ENCODE results near the gene TENM4. TPM values are rescaled to one million over a fixed set of nuclear protein-coding genes. Genes with fewer than 3 reads are reported as not detected.
"Not testable (repeated sequence)": the region's sequence is repeated elsewhere in the genome, so short reads cannot be mapped to it uniquely, and the experiment has no call there.

TENM4 gene
- total RNA-seq, 1 donor from 2014 or later = 2.9 TPM

DNA sequence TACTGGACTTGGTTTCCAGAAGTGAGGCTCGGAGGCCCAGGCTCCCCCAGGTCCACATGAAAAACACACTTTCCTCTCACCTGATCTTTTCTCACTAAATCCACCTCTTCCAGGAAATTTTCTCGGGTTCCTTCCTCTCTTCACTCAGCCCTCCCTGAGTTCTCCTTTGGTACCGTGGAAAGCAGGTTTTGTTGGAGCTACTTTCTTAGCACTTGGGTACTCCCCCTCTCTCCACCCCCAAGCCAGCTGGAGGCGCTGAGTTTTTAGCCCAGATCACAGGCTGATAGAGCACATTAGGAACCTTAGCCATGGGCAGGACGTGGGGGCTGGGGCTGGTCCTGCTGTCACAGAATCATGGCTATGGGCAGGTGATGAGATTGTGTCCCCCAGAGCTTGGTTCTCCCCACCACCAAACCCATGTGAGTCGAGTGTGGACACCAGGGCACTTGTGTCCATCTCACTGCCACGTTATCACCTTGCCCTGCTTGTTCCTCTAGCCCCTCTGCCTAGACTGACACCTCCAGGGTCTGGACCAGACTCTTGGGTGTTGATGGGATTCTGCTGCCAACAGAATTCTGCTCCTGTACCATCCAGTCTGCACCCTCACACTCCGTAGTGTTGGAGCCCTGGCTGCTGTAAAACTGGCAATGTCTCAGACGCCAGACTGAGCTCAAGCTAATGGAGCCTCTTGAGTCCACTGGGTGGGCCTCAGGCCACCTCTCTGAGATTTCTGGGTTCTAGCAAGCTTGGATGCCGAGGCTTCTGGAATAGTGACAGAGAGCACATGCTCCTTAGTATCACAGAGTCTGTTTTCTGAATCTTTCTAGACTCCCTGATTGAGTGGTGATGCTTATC is 791.2 kb downstream of the TENM4 start:
- DNase-seq = no peak

DNA sequence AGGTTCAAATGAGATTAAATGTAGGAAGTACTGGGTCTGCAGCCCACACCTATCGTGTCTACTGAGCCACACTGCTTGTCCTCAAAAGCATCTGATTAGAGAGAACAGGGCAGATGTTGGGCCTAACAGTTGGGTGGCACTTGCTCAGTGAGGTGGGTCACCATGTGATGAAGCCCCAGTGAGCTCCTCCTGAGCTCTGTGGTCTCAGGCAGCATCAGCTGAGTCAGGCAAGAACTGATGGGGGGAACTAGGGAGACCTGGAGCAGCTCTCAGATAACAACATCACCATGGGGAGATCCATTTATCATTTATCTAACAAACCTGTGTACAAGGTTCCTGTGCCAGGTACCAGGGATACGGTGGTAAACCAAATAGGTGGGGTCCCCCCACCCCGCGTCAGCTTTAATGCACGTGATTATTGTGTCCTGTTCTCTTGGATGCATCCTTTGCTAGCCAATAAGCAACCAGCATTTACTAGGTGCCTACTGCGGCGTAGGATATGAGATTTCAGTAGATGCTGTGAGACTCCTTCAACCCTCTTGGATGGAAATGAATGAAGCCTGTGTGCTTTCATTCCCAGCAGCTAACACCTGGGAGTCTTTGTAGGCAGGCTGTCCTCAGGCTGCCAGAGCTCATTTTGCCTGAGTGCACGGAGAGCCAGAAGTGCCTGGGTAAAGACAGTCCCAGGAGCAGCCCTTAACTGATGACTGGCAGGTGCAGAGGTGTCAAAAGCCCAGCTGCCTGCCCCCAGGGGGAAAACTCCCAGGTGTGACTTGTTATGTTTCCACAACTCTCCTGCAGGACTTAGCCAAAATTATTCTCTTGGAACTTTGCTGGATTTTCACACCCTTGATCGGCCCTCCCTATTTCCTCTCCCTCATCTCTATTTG is 792.6 kb downstream of the TENM4 start:
- DNase-seq = no peak

DNA sequence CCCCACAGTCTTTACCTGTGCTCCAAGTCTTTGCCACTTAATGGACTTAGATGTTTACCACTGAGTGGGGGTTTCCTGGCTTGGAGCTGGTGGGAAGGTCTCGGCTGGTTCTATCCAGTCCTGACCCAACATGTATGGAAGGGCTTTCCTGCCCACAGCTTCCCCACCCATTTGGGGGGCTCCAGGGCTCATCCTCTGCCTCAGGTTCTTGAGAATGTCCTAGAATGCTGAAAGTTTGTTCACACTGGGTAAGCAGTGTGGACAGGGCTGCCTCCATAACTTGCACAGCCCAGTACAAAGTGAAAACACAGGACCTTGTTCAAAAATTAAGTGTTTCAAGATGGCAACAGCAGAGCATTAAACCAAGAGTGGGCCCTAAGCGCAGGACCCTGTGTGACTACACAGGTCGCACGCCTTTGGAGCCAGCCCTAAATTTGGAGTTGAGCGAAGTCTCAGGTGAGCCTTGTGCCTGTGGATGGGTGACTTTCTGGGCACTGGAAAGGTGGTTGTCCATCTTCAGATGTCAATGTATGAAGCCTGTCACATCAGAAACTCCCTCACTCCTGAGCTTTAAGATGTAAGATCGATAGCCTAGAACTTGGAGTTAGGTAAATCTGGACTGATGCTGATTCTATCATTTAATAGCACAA is 793.4 kb downstream of the TENM4 start:
- DNase-seq = no peak

DNA sequence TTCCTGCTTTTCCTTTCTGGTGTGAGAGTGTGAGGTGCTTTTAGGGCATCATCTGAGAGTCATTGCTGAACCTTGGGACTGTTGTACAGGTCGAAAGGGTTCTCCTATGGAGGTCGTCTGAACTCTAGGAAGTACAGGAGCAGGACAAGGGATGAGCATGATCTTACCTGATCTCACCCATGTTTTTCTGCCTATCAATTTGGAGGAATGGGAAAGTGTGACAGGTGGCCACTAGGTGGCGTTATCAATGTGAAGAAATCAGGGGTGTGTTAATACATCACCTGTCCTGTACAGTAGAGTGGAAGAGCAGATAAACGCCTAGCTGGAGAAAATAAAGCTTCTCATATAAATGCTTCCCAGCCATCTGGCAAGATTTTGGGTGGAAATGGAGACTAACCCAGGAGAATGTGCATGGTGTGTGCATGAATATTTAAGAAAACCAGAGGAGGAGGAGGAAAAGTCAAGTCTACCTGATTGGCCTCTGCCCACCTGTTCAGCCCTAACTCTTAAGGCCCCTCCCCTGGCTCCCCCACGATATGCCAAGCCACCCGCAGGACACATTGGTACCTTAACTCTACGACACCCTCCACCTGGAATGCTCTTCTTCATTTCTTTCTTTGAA is 794.2 kb downstream of the TENM4 start:
- DNase-seq = peak; percentile 62

DNA sequence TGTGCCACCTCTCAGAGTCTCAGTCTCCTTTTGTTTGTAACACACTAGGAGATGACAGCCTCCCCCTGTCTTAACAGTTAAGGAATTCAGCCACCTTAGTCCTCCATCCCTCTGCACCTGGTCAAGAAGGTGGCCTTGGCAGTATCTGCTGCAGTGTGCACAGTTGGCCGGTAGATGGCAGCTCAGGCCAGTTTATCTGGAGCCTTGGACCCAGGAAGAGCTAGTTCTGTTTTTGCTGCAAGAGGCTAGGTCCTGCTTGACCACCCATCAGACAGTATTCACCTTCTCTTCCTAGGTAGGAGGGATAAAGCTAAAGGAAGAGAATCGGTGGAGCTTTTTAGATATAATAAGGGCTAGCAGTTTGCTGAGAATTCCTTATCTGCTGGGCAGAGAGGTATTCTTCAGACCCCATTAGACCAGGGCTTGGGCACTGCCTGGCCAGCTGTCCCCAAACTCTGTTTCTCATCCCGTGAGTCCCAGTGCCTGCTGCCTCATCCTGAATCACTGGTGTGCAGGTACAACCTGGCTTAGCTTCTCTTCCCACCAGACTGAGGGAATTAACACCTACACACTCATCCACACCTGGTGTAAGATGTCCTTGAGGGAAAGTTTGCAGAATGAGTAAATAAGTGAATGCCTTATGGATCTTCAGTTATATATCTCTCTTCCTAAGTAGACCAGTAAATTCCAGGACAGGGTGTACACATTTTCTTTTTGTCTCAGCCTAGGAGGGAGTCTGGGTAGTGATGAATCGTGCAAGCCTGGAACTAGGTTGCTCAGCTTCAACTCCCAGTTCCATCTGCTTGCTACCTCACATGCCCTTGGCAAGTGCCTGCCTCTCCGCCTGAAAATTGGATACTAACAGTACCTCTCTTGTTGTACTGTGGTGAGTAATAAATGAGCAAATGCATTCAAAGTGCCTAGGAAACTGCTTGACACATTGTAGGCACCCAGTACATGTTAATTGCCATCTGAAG is 795.3 kb downstream of the TENM4 start:
- peak; percentile 78 for DNase-seq

DNA sequence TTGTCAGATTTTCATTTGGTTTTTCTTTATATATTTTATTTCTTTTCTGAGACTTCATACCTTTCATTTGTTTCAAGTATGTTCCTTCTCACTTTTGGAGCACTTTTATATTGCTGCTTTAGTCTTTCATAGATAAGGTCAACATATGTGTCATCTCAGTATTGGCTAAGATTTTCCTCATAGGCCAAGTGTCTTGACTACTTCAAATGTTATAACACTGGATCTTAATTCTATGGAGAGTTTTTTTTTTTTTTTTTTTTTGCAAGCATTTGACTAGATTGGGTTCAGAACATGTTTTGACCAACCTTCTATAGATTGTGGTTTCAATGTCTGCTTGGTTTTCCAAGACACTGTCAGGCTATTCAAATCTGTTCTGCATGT is 797.2 kb downstream of the TENM4 start:
- no peak for DNase-seq

DNA sequence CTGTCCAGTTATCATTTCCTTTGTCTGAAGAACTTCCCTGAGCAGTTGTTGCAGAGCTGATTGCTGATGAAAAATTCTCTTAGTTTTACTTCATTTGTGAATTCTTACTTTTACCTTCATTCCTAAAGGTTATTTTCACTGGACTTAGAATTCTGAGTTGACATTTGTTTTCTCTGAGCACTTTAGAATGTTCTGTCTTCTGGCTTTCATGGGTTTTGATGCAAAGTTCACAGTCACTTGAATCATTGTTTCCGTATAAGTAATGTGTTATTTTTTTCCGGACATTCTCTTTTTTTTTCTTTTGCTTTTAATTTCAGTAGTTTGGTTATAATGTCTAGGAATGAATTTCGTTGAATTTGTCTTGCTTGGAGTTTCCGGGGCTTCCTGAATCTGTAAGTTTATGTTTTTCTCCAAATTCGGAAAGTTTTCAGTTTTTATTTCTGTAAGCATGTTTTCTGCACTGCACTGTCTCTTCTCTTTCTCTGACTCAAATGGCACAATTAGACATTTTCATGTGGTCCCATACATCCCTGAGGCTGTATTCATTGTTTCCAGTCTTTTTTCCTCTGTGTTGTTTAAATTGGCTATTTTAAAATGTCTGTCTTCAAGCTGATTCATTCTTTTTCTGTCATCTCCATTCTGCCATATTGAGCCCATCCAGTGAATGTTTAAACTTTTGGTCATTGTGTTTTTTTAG is 797.7 kb downstream of the TENM4 start:
- no peak for DNase-seq

DNA sequence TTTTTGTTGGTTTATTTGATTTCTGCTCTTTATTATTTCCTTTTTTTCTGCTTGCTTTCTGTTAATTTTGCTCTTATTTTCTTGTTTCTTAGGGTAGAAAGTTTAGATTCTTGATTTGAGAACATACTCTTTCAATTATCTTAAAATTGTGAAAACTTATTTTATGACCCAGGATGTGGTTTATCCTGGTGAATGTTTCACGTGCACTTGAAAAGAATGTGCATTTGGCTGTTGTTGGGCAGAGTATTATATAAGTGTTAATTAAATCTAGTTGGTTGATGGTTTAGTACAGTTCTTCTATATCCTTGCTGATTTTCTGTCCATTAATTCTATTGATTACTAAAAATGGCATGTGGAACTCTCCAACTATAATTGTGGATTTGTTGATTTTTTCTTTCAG is 799.3 kb downstream of the TENM4 start:
- DNase-seq = no peak

DNA sequence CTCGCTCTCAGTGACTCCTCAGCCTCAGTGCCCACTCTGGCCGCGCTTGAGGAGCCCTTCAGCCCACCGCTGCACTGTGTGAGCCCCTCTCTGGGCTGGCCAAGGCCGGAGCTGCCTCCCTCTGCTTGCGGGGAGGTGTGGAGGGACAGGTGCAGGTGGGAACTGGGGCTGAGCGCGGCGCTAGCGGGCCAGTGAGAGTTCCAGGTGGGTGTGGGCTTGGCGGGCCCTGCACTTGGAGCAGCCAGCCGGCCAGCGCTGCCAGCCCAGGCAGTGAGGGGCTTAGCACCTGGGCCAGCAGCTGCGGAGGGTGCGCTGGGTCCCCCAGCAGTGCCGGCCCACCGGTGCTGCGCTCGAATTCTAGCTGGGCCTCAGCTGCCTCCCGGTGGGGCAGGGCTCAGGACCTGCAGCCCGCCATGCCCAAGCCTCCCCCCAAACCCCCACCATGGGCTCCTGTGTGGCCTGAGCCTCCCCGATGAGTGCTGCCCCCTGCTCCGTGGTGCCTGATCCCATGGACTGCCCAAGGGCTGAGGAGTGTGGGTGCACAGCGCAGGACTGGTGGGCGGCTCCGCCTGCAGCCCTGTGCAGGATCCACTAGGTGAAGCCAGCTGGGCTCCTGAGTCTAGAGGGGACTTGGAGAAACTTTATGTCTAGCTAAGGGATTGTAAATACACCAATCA is 802.0 kb downstream of the TENM4 start:
- no peak for DNase-seq

DNA sequence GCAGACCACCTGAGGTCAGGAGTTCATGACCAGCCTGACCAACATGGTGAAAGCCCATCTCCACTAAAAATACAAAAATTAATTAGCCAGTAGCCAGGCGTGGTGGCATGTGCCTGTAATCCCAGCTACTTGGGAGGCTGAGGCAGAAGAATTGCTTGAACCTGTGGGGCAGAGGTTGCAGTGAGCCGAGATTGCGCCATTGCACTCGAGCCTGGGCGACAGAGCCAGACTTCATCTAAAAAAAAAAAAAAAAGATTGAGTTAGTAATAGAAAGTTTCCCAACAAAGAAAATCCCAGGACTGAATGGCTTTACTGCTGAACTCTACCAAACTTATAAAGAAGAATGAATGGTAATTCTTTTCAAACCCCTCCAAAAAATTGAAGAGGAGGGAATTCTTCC is 803.3 kb downstream of the TENM4 start:
- DNase-seq = not testable (repeated sequence)

DNA sequence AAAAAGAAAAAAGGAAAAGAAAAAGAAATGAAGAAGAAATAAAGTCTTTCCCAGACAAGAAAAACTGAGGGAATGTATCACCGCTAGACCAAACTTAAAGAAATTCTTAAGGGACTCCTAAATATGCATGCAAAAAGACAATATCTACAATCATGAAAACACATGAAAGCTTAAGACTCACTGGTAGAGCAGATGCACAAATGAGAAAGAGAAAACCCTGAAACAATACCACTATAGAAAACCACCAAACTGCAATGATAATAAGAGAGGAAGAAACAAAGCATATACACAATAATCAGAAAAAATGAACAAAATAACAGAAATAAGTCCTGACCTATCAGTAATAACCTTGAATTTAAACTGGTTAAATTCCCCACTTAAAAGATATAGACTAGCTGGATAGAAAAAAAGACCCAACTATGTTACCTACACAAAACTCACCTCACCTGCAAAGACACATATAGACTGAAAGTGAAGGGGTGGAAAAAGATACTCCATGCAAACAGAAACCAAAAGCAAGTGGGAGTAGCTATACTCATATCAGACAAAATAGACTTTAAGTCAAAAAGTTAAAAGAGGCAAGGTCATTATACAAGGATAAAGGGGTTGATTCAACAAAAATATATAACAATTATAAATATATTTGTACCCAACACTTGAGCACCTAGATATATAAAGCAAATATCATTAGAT is 804.9 kb downstream of the TENM4 start:
- no peak for DNase-seq

DNA sequence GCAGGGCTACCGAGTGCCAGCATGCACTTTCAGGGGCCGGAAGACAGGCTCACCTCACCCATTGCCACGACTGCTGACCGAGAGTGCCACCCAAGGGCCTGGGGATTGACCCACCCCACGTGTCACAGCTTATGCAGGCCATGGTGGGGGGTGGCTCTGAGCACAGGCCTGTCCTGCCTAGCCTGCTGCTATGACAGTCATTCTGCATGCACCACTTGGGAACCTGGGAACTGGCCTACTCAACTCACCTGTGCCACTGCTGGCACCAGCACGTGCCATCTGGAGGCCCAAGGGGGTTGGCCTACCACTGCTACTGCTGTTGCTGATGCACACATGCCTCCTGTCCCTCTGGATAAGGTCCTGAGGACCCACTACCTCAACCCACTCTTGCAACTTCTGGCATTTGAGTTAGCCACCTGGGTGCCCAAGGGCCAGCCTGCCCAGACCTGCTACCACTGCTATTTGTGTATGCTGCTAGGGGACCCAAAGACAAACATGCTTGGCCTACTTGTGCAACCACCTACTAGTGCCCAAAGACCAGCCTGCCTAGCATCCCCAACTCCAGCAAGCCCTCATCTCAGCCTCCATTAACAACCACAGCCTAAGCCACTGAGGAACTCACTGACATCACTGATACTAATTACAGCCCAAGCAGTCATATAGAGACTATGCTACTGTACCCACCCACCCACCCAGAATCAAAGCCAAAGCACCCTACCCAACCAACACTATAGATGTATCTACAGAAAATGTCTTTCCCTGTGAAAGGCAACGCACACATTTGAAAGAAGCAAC is 807.1 kb downstream of the TENM4 start:
- DNase-seq = no peak

DNA sequence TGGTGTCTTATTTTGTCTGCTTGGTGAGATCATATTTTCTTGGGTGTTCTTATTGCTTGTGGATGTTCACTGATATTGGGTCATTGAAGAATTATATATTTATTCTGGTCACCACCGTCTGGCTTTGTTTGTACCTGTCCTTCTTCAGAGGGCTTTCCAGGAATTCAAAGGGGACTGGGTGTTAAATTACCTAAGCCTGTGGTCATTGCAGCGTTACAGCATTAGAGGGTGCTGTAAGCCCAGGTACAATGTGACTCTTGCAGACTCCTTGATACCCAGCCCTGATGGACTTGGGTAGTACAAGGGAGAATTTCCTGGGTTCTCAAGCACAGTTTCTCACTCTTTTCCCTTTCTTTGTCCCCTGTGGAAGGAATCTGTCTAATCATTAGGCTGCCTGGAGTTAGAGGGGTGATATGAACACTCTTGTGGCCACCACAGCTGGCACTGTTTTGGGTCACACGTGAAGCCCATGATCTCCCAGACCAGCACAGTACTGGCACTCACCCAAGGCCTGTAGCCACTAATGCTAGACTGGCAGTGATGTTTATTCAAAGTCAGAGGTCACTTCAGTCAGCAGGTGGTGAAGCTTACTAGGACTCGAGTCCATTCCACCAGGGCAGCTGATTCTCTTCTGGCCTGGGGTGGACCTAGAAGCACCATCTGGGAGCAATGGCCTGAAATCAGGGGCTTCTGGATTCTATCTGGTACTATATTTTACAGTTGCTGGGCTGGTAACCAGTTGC is 810.1 kb downstream of the TENM4 start:
- DNase-seq = no peak

DNA sequence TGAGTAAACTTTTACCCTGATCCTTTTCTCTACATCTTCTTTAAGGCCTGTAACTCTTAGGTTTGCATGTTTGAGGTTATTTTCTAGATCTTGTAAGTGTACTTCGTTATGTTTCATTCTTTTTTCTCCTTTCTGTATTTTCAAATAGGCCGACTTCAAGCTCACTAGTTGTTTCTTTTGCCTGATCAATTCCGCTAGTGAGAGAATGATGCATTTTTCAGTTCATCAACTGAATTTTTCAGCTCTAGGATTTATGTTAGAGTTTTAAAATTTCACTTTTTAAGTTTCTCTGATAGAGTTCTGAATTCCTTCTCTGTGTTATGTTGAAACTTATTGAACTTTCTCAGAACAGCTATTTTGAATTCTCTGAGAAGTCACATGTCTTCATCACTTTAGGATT is 810.7 kb downstream of the TENM4 start:
- no peak for DNase-seq

DNA sequence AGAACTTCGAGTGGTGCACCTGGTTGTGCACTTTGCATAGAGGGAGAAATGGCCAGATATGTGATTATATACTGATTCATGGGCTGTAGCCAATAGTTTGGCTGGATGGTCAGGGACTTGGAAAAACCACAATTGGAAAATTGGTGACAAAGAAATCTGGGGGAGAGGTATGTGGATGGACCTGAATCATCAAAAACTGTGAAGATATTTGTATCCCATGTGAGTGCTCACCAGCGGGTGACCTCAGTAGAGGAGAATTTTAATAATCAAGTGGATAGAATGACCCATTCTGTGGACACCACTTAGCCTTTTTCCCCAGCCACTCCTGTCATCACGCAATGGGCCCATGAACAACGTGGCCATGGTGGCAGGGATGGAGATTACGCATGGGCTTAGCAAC is 818.2 kb downstream of the TENM4 start:
- no peak for DNase-seq

DNA sequence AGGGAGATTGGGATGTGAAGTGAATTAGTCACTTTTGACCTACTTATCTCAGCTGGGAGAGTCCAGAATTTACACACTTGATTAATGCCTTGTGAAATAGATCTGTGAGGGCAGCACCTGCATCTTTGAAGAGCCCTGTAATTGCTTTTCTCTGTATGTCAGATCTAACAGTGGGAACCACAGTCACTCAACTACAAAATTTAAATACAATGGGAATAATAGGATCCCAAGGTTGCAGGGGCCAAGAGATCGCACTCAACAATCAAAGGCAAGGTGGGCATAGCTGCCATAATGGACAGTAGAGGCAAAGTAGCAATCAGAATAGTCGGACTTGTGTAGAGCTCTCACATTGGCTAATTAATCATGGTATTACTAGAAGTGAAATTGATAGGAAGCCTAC is 820.7 kb downstream of the TENM4 start:
- DNase-seq = no peak

DNA sequence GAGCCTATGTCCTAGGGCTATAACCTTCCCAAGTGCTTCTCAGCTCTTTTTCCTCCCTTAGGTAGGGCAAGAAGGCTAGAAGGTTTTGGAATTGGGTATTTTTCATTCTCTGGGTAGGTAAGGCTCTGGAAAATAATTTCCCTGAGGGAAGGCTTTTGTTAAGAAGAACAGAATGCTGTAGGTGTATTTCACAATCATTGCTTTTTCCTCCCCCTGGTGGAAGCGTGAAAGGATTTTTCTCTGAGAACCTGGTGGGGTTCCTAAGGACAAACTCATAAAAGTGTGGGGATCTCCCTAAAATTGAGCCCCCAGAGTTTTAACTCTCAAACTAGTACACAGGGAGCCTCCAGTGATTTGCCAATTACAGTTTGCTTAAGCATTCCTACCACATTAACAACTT is 825.1 kb downstream of the TENM4 start:
- DNase-seq = no peak

DNA sequence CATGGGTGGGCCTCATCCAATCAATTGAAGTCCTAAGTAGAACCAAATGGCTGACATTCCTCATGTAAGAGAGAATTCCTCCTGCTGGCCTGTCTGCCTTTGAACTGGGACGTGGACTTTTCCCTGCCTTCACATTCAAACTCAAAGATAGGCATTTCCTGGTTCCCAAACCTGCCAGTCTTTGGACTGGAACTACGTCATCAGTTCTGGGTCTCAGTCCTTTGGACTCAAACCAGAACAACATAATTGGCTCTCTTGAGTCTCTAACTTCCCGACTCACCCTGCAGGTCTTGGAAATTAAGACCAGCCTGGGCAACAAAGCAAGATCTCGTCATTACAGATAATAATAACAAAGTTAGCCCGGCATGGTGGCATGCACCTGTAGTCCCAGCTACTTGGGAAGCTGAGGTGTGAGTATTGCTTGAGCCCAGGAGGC is 827.4 kb downstream of the TENM4 start:
- no peak for DNase-seq

Measured in dermis blood vessel endothelial cell (primary cell).